Heart right ventricle (tissue), 16 donors: ENCODE data around the gene CRHR1. TPM values are rescaled to one million over a fixed set of nuclear protein-coding genes. Genes with fewer than 3 reads are reported as not detected.

Experiments used
- ATAC-seq, 8 donors: fragments of 200-7000 bp; cut with Tn5 transposase; one replicate each; pipeline ENCODE4 v1.9.1; 2020; ENCODE audit warnings: mild to moderate bottlenecking in 8 of 8, moderate library complexity in 8 of 8, moderate number of reproducible peaks in 1 of 8
- DNase-seq, 2 donors: peaks; one replicate each; pipeline ENCODE4 v3.0.0-alpha.2; 2020
- H3K27ac ChIP-seq, 10 donors: fragments of 200-600 bp; sonication (generic) in 2 of 10; one replicate each; pipeline versions ENCODE4 v1.5.0 to v1.8.0; 2020 to 2022; ENCODE audit warnings: mild to moderate bottlenecking in 3 of 10
- H3K27me3 ChIP-seq, 7 donors: fragments of 200-600 bp; one replicate each; pipeline ENCODE4 v1.8.0; 2021 to 2022; ENCODE audit warnings: mild to moderate bottlenecking in 2 of 7
- H3K36me3 ChIP-seq, 9 donors: fragments of 200-600 bp; sonication (generic) in 1 of 9; one replicate each; pipeline versions ENCODE4 v1.5.0 to v1.8.0; 2020 to 2022; ENCODE audit warnings: mild to moderate bottlenecking in 2 of 9
- H3K4me1 ChIP-seq, 9 donors: fragments of 200-600 bp; sonication (generic) in 1 of 9; one replicate each; pipeline versions ENCODE4 v1.5.0 to v1.8.0; 2020 to 2022; ENCODE audit warnings: mild to moderate bottlenecking in 4 of 9
- H3K4me3 ChIP-seq, 10 donors: fragments of 200-600 bp; sonication (generic) in 2 of 10; one replicate each; pipeline versions ENCODE4 v1.5.0 to v1.8.0; 2020 to 2022; ENCODE audit warnings: mild to moderate bottlenecking in 7 of 10, moderate library complexity in 2 of 10
- H3K9me3 ChIP-seq, 11 donors: fragments of 200-600 bp in 10 of 11; sonication (generic) in 2 of 11; one replicate each; pipeline versions ENCODE4 v1.5.0 to v1.8.0; 2013 to 2022; ENCODE audit warnings: mild to moderate bottlenecking in 2 of 11, control low read depth in 1 of 11, moderate library complexity in 1 of 11
- CTCF ChIP-seq, 9 donors: fragments of 200-600 bp; sonication (generic) in 2 of 9; IDR thresholded peaks; one replicate each; pipeline versions ENCODE4 v1.5.0 to v1.8.0; 2021 to 2022; ENCODE audit warnings: antibody characterized with exemption in 9 of 9, mild to moderate bottlenecking in 5 of 9, moderate library complexity in 1 of 9
- WGBS, 2 donors: extraction: QIAGEN DNeasy Blood & Tissue Kit; methylation state at CpG; one replicate each; pipeline ENCODE4 v1.1.7; 2013; ENCODE audit warnings: inconsistent platforms in 1 of 2; 5-methylcytosine and 5-hydroxymethylcytosine counted together
- intact Hi-C, 10 donors: fragments of 100-400 bp; cut with DNase I; formaldehyde crosslinking; loops; one replicate each; pipeline versions ENCODE4 v1.11.1 to v1.14.2; 2022
- polyA plus RNA-seq, 2 donors: library from polyadenylated mRNA; stranded (reverse); fragments of 200-250 nt; gene quantifications; one replicate each; pipeline ENCODE4 v1.2.3, GENCODE V29; 2013
- total RNA-seq, 10 donors: library from RNA; stranded (reverse); fragmentation: NEBNext Ultra II Directional in 3 of 10; extraction: Animal tissue kit (Norgen Biotek cat#: 25700) in 3 of 10; gene quantifications; one replicate each; pipeline versions ENCODE4 v1.2.1 to v1.2.4, GENCODE V29; 2021 to 2023
- donor health status: Arrhythmogenic right ventricular cardiomyopathy.
- donor health status: ischemic (EF 13 %, LVEDD 7.1; RV severe dilation, severe dysfunction).
- donor health status: healthy with polysubstance abuse.
- donor health status: DM: no; HTN: yes; CAD: no.
- donor health status: DM: no; HTN: no; CAD: no.
- donor health status: ischemic (EF 25% LVEDD 6.9; RV normal size, moderate dysfunction).
- donor health status: ischemic (EF 25% LVEDD 5.7; RV mildly dilated, moderate dysfunction).
- donor health status: healthy.
- donor health status: DM: yes; HTN: yes; CAD: no.
- donor health status: Ischemic cardiomyopathy.
- donor health status: ischemic (EF 35%, LVEDD 5.7; RV mildly dilated, moderate dysfunction).
- donor health status: nonischemic (EF 11% LVEDD 7.7; RV severe dilation, severe dysfunction).
- donor health status: DM: yes; HTN: yes; CAD: no.
- donor health status: PGD.
- donor health status: ischemic (EF 29% LVEDD 5.4; RV normal size, mild dysfunction).
- donor health status: nonischemic (EF 23%, LVEDD 6.1; RV moderate dilation, normal function).

CRHR1 gene
- total and polyA plus RNA-seq, 12 donors: 0.30 to 0.63 TPM; not detected in 10

- H3K9me3 ChIP-seq: no peaks in the 10 kb centered on the region
- H3K36me3 ChIP-seq: no peaks in the 10 kb centered on the region
- DNase-seq (no peak), ATAC-seq (no peak)
- no peak for TF ChIP-seq CTCF (IDR thresholded peaks at IDR 0.05)
- intact Hi-C loops: loop anchor here in 1 of 10 donors (10.0 kb wide), 1 partner anchor 71 kb away; no protein-coding TSS in a partner anchor
- H3K4me1 ChIP-seq: no peaks in the 10 kb centered on the region
- peaks cover 0 to 62% (median 37%) of the 10 kb centered on the region in 7 donors for H3K27me3 ChIP-seq
- WGBS, 2 donors: 46 to 48% methylated on average over 6 of the region's 6 CpGs
- H3K27ac ChIP-seq: no peak overlapping the region
- H3K4me3 ChIP-seq: no peak overlapping the region
These were observed 79.9 kb downstream of the CRHR1 start for GRCh38 chr17:45863857-45864654.

GRCh38 chr17:45867171-45867570 lies 83.1 kb downstream of the CRHR1 start:
- Histone ChIP-seq H3K4me3 (no peak overlapping the region), H3K27ac (no peak overlapping the region), H3K27me3 (peaks cover 0 to 45% (median 39%) of the 10 kb centered on the region in 7 donors), H3K9me3 (no peaks in the 10 kb centered on the region), H3K36me3 (no peaks in the 10 kb centered on the region), H3K4me1 (no peaks in the 10 kb centered on the region)
- intact Hi-C loops: loop anchor here in 1 of 10 donors (10.0 kb wide), 1 partner anchor 68 kb away; no protein-coding TSS in a partner anchor
- 78 to 82% methylated on average over 6 of the region's 6 CpGs for WGBS, 2 donors
- TF ChIP-seq CTCF (IDR thresholded peaks at IDR 0.05): no peak
- ATAC-seq: no peak
- no peak for DNase-seq

- intact Hi-C loops: loop anchor here in 1 of 10 donors (10.0 kb wide), 1 partner anchor 67 kb away; no protein-coding TSS in a partner anchor
- no peaks in the 10 kb centered on the region for H3K4me1 ChIP-seq
- DNase-seq (no peak), ATAC-seq (no peak)
- no peak for TF ChIP-seq CTCF (IDR thresholded peaks at IDR 0.05)
- peaks cover 0 to 49% (median 39%) of the 10 kb centered on the region in 7 donors for H3K27me3 ChIP-seq
- H3K4me3 ChIP-seq: no peak overlapping the region
- H3K9me3 ChIP-seq: no peaks in the 10 kb centered on the region
- H3K36me3 ChIP-seq: no peaks in the 10 kb centered on the region
- 55 to 65% methylated on average over 8 of the region's 8 CpGs for WGBS, 2 donors
- H3K27ac ChIP-seq: no peak overlapping the region
These were observed 83.6 kb downstream of the CRHR1 start for GRCh38 chr17:45867702-45868101.

GRCh38 chr17:45868276-45868675 lies 84.2 kb downstream of the CRHR1 start:
- no peak for TF ChIP-seq CTCF (IDR thresholded peaks at IDR 0.05)
- H3K4me1 ChIP-seq: no peaks in the 10 kb centered on the region
- no peaks in the 10 kb centered on the region for H3K9me3 ChIP-seq
- H3K4me3 ChIP-seq: no peak overlapping the region
- no peak for DNase-seq
- whole genome bisulfite sequencing, 2 donors: 67 to 77% methylated on average over 5 of the region's 5 CpGs
- H3K27ac ChIP-seq: no peak overlapping the region
- peaks cover 0 to 50% (median 38%) of the 10 kb centered on the region in 7 donors for H3K27me3 ChIP-seq
- intact Hi-C loops: loop anchor here in 1 of 10 donors (10.0 kb wide), 1 partner anchor 67 kb away; no protein-coding TSS in a partner anchor
- no peaks in the 10 kb centered on the region for H3K36me3 ChIP-seq
- ATAC-seq: no peak
